Fibroblast of lung (primary cell): ENCODE results near the gene ST6GAL1. TPM values are rescaled to one million over a fixed set of nuclear protein-coding genes. Genes with fewer than 3 reads are reported as not detected.

Source experiments
- DNase-seq, 2 donors: peaks; one replicate each; pipeline versions ENCODE4 v3.0.0 to v3.0.0-alpha.2; 2010; ENCODE audit warnings: low read depth in 2 of 2
- H2AFZ ChIP-seq: 2 replicates; pipeline ENCODE4 v1.5.1; 2012; ENCODE audit warnings: low read length, control low read depth, inconsistent platforms
- H3K27ac ChIP-seq: 2 replicates; pipeline ENCODE4 v1.5.1; 2011; ENCODE audit warnings: low read length, control low read depth; ENCODE audit not compliant: insufficient read depth
- H3K27me3 ChIP-seq: 2 replicates; pipeline ENCODE4 v1.5.1; 2011; ENCODE audit warnings: mild to moderate bottlenecking, low read length; ENCODE audit not compliant: control insufficient read depth, insufficient read depth
- H3K36me3 ChIP-seq: 2 replicates; pipeline ENCODE4 v1.5.1; 2011; ENCODE audit warnings: low read length; ENCODE audit not compliant: control insufficient read depth, insufficient read depth
- H3K4me1 ChIP-seq: 2 replicates; pipeline ENCODE4 v1.5.1; 2011; ENCODE audit warnings: low read length; ENCODE audit not compliant: control insufficient read depth, insufficient read depth; ENCODE audit errors: extremely low read depth
- H3K4me2 ChIP-seq: 2 replicates; pipeline ENCODE4 v1.5.1; 2011; ENCODE audit warnings: low read length, control low read depth; ENCODE audit not compliant: insufficient read depth; ENCODE audit errors: extremely low read depth
- H3K4me3 ChIP-seq, 4 experiments: fragments of 200-600 bp in 1 of 4; sonication (generic) in 1 of 4; replicated peaks in 1 of 4; 2 replicates each; pipeline ENCODE4 v1.5.1; 2011 to 2016; ENCODE audit warnings: low read length in 4 of 4, low read depth in 3 of 4, mild to moderate bottlenecking in 3 of 4, control low read depth in 2 of 4, inconsistent platforms in 1 of 4, mixed read lengths in 1 of 4; ENCODE audit not compliant: insufficient read depth in 1 of 4; ENCODE audit errors: control extremely low read depth in 1 of 4
- H3K79me2 ChIP-seq: 2 replicates; pipeline ENCODE4 v1.5.1; 2012; ENCODE audit warnings: mild to moderate bottlenecking, low read length, inconsistent platforms; ENCODE audit not compliant: control insufficient read depth, insufficient read depth
- H3K9ac ChIP-seq: 2 replicates; pipeline ENCODE4 v1.5.1; 2011; ENCODE audit warnings: mild to moderate bottlenecking, low read length, control low read depth; ENCODE audit not compliant: insufficient read depth
- H3K9me3 ChIP-seq: 2 replicates; pipeline ENCODE4 v1.5.1; 2012; ENCODE audit warnings: low read depth, low read length; ENCODE audit not compliant: control insufficient read depth, insufficient read depth
- H4K20me1 ChIP-seq: 2 replicates; pipeline ENCODE4 v1.5.1; 2011; ENCODE audit warnings: low read length; ENCODE audit not compliant: control insufficient read depth, insufficient read depth; ENCODE audit errors: extremely low read depth
- CTCF ChIP-seq, 2 donors: IDR thresholded peaks in 1 of 2; conservative IDR thresholded peaks in 1 of 2; 1 replicate in 1 of 2; 2 replicates in 1 of 2; pipeline ENCODE4 v1.5.1; 2011 to 2012; ENCODE audit warnings: low read length in 2 of 2, control low read depth in 1 of 2, inconsistent platforms in 1 of 2, low read depth in 1 of 2, mild to moderate bottlenecking in 1 of 2
- EZH2 ChIP-seq: IDR thresholded peaks from 2 replicates; pipeline ENCODE4 v1.5.1; 2012; ENCODE audit warnings: low read length, control low read depth, mild to moderate bottlenecking; ENCODE audit errors: missing control alignments
- polyA plus RNA-seq, 2 donors: library from polyadenylated mRNA; depleted of rRNA in 1 of 2; stranded (reverse) in 1 of 2; unstranded in 1 of 2; fragments of >200 nt; gene quantifications; 2 replicates each; pipeline ENCODE4 v1.2.1, GENCODE V29; 2011 to 2012; ENCODE audit warnings: missing spikeins in 1 of 2
- total RNA-seq: library from RNA; depleted of rRNA; stranded (reverse); fragments of >200 nt; gene quantifications from 2 replicates; pipeline ENCODE4 v1.2.1, GENCODE V29; 2014

The ST6GAL1 gene
- total and polyA plus RNA-seq, 2 donors (not counting 1 experiment from before 2014, with no cell fraction given): 0.83 to 1.00 TPM

- no peak overlapping the region for H3K4me2 ChIP-seq
- H3K27me3 ChIP-seq: no peaks in the 10 kb centered on the region
- no peak overlapping the region for H3K4me3 ChIP-seq
- no peaks in the 10 kb centered on the region for H4K20me1 ChIP-seq
- no peak overlapping the region for H3K27ac ChIP-seq
- DNase-seq: peak in 1 of 2 donors; percentile 53
- no peak for TF ChIP-seq EZH2
- no peak for TF ChIP-seq CTCF (conservative IDR thresholded peaks at IDR 0.05 in 1 of 2, IDR thresholded peaks at IDR 0.05 in 1 of 2; ENCODE audit: low read depth in 1 of 2, low read length in 2 of 2)
- no peak overlapping the region for H3K9ac ChIP-seq
- H3K4me1 ChIP-seq: peaks cover 2% of the 10 kb centered on the region
- H3K79me2 ChIP-seq: no peaks in the 10 kb centered on the region
- H2AFZ ChIP-seq: no peak overlapping the region
- no peaks in the 10 kb centered on the region for H3K36me3 ChIP-seq
- no peaks in the 10 kb centered on the region for H3K9me3 ChIP-seq
Measured at GRCh38 chr3:187063286-187064121, 133.2 kb downstream of the ST6GAL1 start.

GRCh38 chr3:187064210-187065115 is 134.1 kb downstream of the ST6GAL1 start:
- Histone ChIP-seq H4K20me1 (no peaks in the 10 kb centered on the region), H3K4me2 (no peak overlapping the region), H3K27ac (no peak overlapping the region), H3K27me3 (no peaks in the 10 kb centered on the region), H3K9me3 (no peaks in the 10 kb centered on the region), H3K79me2 (no peaks in the 10 kb centered on the region), H2AFZ (no peak overlapping the region), H3K9ac (no peak overlapping the region), H3K36me3 (no peaks in the 10 kb centered on the region), H3K4me3 (no peak overlapping the region), H3K4me1 (peaks cover 2% of the 10 kb centered on the region)
- peak in 1 of 2 donors; percentile 29 for DNase-seq
- TF ChIP-seq EZH2: no peak
- TF ChIP-seq CTCF (conservative IDR thresholded peaks at IDR 0.05 in 1 of 2, IDR thresholded peaks at IDR 0.05 in 1 of 2; ENCODE audit: low read depth in 1 of 2, low read length in 2 of 2): no peak
